GM23248 (cell line): ENCODE data around the gene COL27A1.

Source experiments
- EZH2 ChIP-seq: fragments of 200-600 bp; sonication (generic); IDR thresholded peaks from 2 replicates; pipeline ENCODE4 v1.6.1; 2018; ENCODE audit warnings: antibody characterized with exemption, mild to moderate bottlenecking; ENCODE audit not compliant: insufficient read depth, poor library complexity, severe bottlenecking
- EZH2phosphoT487 ChIP-seq: fragments of 200-600 bp; sonication (generic); IDR thresholded peaks from 2 replicates; pipeline ENCODE4 v1.6.1; 2018; ENCODE audit warnings: antibody characterized with exemption, moderate library complexity, mild to moderate bottlenecking, low read depth; ENCODE audit not compliant: insufficient read depth

- TF ChIP-seq EZH2phosphoT487: no peak
- no peak for TF ChIP-seq EZH2
Measured at GRCh38 chr9:114149181-114149580, 6.2 kb upstream of the COL27A1 start.
